Astrocyte of the cerebellum (primary cell): ENCODE measurements around the gene SIK3.

Source experiments
- DNase-seq: peaks from one replicate; pipeline ENCODE4 v3.0.0-alpha.2; 2011; ENCODE audit warnings: low read depth
- H3K4me3 ChIP-seq: 2 replicates; pipeline ENCODE4 v1.5.1; 2011; ENCODE audit warnings: mild to moderate bottlenecking, low read depth, low read length, moderate library complexity
- in situ Hi-C: cut with HindIII; loops from 2 replicates; pipeline ENCODE4 v1.10.0; 2017; ENCODE audit warnings: low sequenced_read_pairs
- TF ChIP-seq, protein P1 (sequence below): IDR thresholded peaks from 2 replicates; pipeline ENCODE4 v1.5.1; 2012; ENCODE audit warnings: low read length, low read depth, moderate library complexity, mild to moderate bottlenecking; ENCODE audit errors: missing control alignments

Gene SIK3

GRCh38 chr11:116861539-116861938 is 236.7 kb downstream of the SIK3 start:
- DNase-seq: no peak
- no peak overlapping the region for H3K4me3 ChIP-seq
- TF ChIP-seq, protein P1, sequence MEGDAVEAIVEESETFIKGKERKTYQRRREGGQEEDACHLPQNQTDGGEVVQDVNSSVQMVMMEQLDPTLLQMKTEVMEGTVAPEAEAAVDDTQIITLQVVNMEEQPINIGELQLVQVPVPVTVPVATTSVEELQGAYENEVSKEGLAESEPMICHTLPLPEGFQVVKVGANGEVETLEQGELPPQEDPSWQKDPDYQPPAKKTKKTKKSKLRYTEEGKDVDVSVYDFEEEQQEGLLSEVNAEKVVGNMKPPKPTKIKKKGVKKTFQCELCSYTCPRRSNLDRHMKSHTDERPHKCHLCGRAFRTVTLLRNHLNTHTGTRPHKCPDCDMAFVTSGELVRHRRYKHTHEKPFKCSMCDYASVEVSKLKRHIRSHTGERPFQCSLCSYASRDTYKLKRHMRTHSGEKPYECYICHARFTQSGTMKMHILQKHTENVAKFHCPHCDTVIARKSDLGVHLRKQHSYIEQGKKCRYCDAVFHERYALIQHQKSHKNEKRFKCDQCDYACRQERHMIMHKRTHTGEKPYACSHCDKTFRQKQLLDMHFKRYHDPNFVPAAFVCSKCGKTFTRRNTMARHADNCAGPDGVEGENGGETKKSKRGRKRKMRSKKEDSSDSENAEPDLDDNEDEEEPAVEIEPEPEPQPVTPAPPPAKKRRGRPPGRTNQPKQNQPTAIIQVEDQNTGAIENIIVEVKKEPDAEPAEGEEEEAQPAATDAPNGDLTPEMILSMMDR: no peak
- in situ Hi-C loops: no loop called here

DNA sequence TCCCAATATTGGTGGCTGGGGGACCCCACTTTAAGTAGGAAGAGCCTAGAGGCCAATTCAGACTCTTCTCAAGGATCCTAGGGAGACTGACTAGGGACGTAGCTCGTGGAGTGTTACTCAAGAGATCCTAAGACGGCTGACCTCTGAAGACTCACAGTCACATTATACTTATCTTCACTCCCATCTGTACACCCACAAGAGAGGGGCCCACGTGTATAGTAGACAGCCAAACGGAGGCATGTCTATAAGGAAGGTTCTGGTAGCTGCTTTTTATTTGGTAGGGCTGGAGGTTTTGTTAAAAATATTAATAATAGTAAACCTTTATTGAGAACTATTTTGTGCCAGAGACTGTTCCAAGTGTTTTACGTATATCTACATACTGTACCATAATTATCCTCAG is 237.9 kb downstream of the SIK3 start:
- H3K4me3 ChIP-seq: no peak overlapping the region
- in situ Hi-C loops: no loop called here

DNA sequence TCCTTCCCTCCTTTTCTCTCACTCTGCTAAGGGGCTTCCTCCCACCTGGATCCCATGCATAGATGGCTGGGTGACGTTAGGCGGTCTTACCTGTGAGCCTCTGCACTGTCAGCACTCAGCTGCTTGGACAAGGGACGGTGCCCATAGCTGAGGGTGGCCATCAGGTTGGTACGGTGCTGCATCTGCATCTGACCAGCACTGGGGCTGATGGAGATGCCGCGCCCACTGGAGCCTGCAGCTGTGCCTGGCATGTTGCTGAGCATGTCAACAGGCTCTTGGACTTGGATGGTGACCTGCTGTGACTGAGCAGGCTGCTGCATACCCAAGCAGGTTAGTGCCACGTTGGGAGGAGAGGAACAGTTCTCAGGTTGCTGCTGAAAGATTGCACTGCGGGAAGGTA is 239.1 kb downstream of the SIK3 start:
- TF ChIP-seq, protein P1: no peak
- no peak for DNase-seq
- in situ Hi-C loops: no loop called here
- H3K4me3 ChIP-seq: no peak overlapping the region

More for the DNA sequence above, 237.9 kb downstream of the SIK3 start:
- TF ChIP-seq, protein P1: no peak
- no peak for DNase-seq

GRCh38 chr11:116857936-116858335 is 240.3 kb downstream of the SIK3 start:
- in situ Hi-C loops: no loop called here
- H3K4me3 ChIP-seq: no peak overlapping the region
- TF ChIP-seq, protein P1: no peak
- DNase-seq: no peak

- TF ChIP-seq, protein P1: no peak
- in situ Hi-C loops: no loop called here
- no peak overlapping the region for H3K4me3 ChIP-seq
- no peak for DNase-seq
Observed at GRCh38 chr11:116857316-116857715, 240.9 kb downstream of the SIK3 start.

GRCh38 chr11:116856423-116856822 is 241.8 kb downstream of the SIK3 start:
- no peak for DNase-seq
- in situ Hi-C loops: no loop called here
- TF ChIP-seq, protein P1: no peak
- no peak overlapping the region for H3K4me3 ChIP-seq

DNA sequence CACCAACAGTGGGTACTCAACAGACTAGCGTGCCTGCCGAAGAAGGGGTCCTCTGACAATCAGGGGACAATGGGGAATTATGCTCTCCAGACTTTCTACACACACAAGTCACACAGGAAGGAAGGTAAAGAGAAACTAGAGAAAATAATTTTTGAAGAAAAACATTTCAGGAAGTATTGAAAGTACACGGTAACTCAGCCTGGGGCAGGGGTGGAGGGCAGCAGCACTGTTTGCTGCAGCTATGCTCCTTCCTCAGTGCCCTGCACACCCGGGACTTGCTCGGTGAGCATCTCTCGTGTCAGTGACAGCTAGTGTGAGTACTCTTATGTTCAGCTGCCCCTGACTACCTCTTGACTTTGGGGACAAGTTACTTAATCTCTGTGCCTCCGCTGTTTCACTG is 242.8 kb downstream of the SIK3 start:
- H3K4me3 ChIP-seq: no peak overlapping the region
- in situ Hi-C loops: no loop called here
- DNase-seq: no peak
- TF ChIP-seq, protein P1: no peak
